Measurements from ENCODE around the gene ACOX1. TPM values are rescaled to one million over a fixed set of nuclear protein-coding genes. Genes with fewer than 3 reads are reported as not detected.

ACOX1 gene
- total RNA-seq, 4 donors from 2014 or later, result 37.0 to 254 (median 212) TPM

- intact Hi-C loops (cut with DNase I; ENCODE audit: low total_unique reads), result no loop called here
- DNase-seq, result no peak
- peak overlapping the region in 1 of 4 donors; percentile 98 for H3K27ac ChIP-seq
- 89 to 91% methylated on average over 10 to 18 of the region's 18 CpGs for WGBS, 2 donors (ENCODE audit: low coverage in 1 of 2)
- no peaks in the 10 kb centered on the region for H3K36me3 ChIP-seq
- peaks cover 21 to 26% (median 24%) of the 10 kb centered on the region in 4 donors for H3K4me1 ChIP-seq
- TF ChIP-seq POLR2AphosphoS5 (IDR thresholded peaks at IDR 0.05), result no peak
- TF ChIP-seq CTCF (IDR thresholded peaks at IDR 0.05), result no peak
- no peak for TF ChIP-seq EP300 (IDR thresholded peaks at IDR 0.05; ENCODE audit: low read depth)
- no peak for TF ChIP-seq POLR2A (IDR thresholded peaks at IDR 0.05)
- no peak overlapping the region for H3K4me3 ChIP-seq
- H3K9me3 ChIP-seq, result no peaks in the 10 kb centered on the region
- H3K27me3 ChIP-seq, result no peaks in the 10 kb centered on the region
- in situ Hi-C loops (cut with MboI; ENCODE audit: low pct_ligation_motif_present in 1 of 4, low pct_unique_long_range_greater_than_20kb in 1 of 4, low sequenced_read_pairs in 3 of 4), result loop anchor here in 1 of 4 donors (25.0 kb wide), 1 partner anchor 131 kb away; the partner anchor contains the start of gene GALK1
Observed at GRCh38 chr17:75893305-75894048, 85.5 kb downstream of the ACOX1 start.

GRCh38 chr17:75892556-75893224, 86.3 kb downstream of the ACOX1 start:
- peaks cover 20 to 26% (median 24%) of the 10 kb centered on the region in 4 donors for H3K4me1 ChIP-seq
- H3K27me3 ChIP-seq, result no peaks in the 10 kb centered on the region
- no peaks in the 10 kb centered on the region for H3K9me3 ChIP-seq
- no peak for DNase-seq
- no peak overlapping the region for H3K27ac ChIP-seq
- no peak overlapping the region for H3K4me3 ChIP-seq
- no peaks in the 10 kb centered on the region for H3K36me3 ChIP-seq
- WGBS, 2 donors (ENCODE audit: low coverage in 1 of 2), result 86 to 100% methylated on average over 2 to 15 of the region's 16 CpGs
- TF ChIP-seq POLR2AphosphoS5 (IDR thresholded peaks at IDR 0.05), result no peak
- in situ Hi-C loops (cut with MboI; ENCODE audit: low pct_ligation_motif_present in 1 of 4, low pct_unique_long_range_greater_than_20kb in 1 of 4, low sequenced_read_pairs in 3 of 4) (loop anchor here in 1 of 4 donors (25.0 kb wide), 1 partner anchor 130 kb away; the partner anchor contains the start of gene GALK1), intact Hi-C loops (cut with DNase I; ENCODE audit: low total_unique reads) (no loop called here)

- DNase-seq, result no peak
- TF ChIP-seq POLR2A (IDR thresholded peaks at IDR 0.05), result no peak
- TF ChIP-seq CTCF (IDR thresholded peaks at IDR 0.05), result no peak
- TF ChIP-seq POLR2AphosphoS5 (IDR thresholded peaks at IDR 0.05), result no peak
- no peak for TF ChIP-seq EP300 (IDR thresholded peaks at IDR 0.05; ENCODE audit: low read depth)
- Histone ChIP-seq H3K9me3 (no peaks in the 10 kb centered on the region), H3K27me3 (no peaks in the 10 kb centered on the region), H3K4me1 (peaks cover 14 to 20% (median 18%) of the 10 kb centered on the region in 4 donors), H3K4me3 (no peak overlapping the region), H3K36me3 (no peaks in the 10 kb centered on the region), H3K27ac (no peak overlapping the region)
- in situ Hi-C loops (cut with MboI; ENCODE audit: low pct_ligation_motif_present in 1 of 4, low pct_unique_long_range_greater_than_20kb in 1 of 4, low sequenced_read_pairs in 3 of 4) (loop anchor here in 1 of 4 donors (25.0 kb wide), 1 partner anchor 130 kb away; the partner anchor contains the start of gene GALK1), intact Hi-C loops (cut with DNase I; ENCODE audit: low total_unique reads) (no loop called here)
- 83% methylated on average over 31 of the region's 32 CpGs; no CpG with 5 or more reads in 1 of the 2 donors for WGBS, 2 donors (ENCODE audit: low coverage in 1 of 2)
Observed at GRCh38 chr17:75891605-75892555, 87.1 kb downstream of the ACOX1 start.

Other genes with a start within 250 kb of the ACOX1 start
- 100 to 1,000 TPM in 1 of 4 donors, 10 to 100 TPM in 1, 1 to 10 TPM in 2; 9.3 to 116 (median 30.9) TPM for gene GALK1, start 214.0 kb downstream of the ACOX1 start, total RNA-seq
- gene UNK, start 194.4 kb downstream of the ACOX1 start, total RNA-seq, result 10 to 100 TPM; 24.0 to 99.1 (median 63.1) TPM
- 10 to 100 TPM in 3 of 4 donors, 1 to 10 TPM in 1; 3.0 to 48.3 (median 16.2) TPM for gene UNC13D, start 134.8 kb downstream of the ACOX1 start, total RNA-seq
- 10 to 100 TPM; 27.7 to 75.1 (median 56.8) TPM for gene WBP2, start 123.8 kb downstream of the ACOX1 start, total RNA-seq
- gene TRIM47, start 100.6 kb downstream of the ACOX1 start, total RNA-seq, result 100 to 1,000 TPM in 1 of 4 donors, 10 to 100 TPM in 3; 38.6 to 118 (median 41.0) TPM
- gene TRIM65, start 82.2 kb downstream of the ACOX1 start, total RNA-seq, result 10 to 100 TPM; 16.8 to 21.7 (median 20.5) TPM
- 100 to 1,000 TPM in 1 of 4 donors, 10 to 100 TPM in 3; 40.6 to 117 (median 48.5) TPM for gene MRPL38, start 74.3 kb downstream of the ACOX1 start, total RNA-seq
- gene FBF1, start 38.1 kb downstream of the ACOX1 start, total RNA-seq, result 10 to 100 TPM in 2 of 4 donors, 1 to 10 TPM in 2; 2.9 to 29.9 (median 7.9) TPM
- 100 to 1,000 TPM in 1 of 4 donors, 10 to 100 TPM in 3; 18.7 to 137 (median 20.7) TPM for gene TEN1, start 74 bp upstream of the ACOX1 start, total RNA-seq
- gene CDK3, start 21.7 kb upstream of the ACOX1 start, total RNA-seq, result 10 to 100 TPM in 2 of 4 donors, 1 to 10 TPM in 1, not detected in 1; 5.4 to 24.6 (median 16.9) TPM
- gene EVPL, start 48.1 kb upstream of the ACOX1 start, total RNA-seq, result 10 to 100 TPM; 17.1 to 23.7 (median 20.6) TPM
- gene SRP68, start 93.4 kb upstream of the ACOX1 start, total RNA-seq, result 10 to 100 TPM; 11.6 to 44.8 (median 30.4) TPM
- 1 to 10 TPM in 3 of 4 donors, not detected in 1; 1.9 to 10.0 (median 3.2) TPM for gene GALR2, start 95.6 kb upstream of the ACOX1 start, total RNA-seq
- under 1 TPM in 1 of 4 donors, not detected in 3; 0.40 TPM for gene ZACN, start 100.0 kb upstream of the ACOX1 start, total RNA-seq
- 100 to 1,000 TPM in 2 of 4 donors, 10 to 100 TPM in 2; 88.0 to 143 (median 105) TPM for gene EXOC7, start 124.6 kb upstream of the ACOX1 start, total RNA-seq
- 1 to 10 TPM in 2 of 4 donors, under 1 TPM in 1, not detected in 1; 0.82 to 7.4 (median 1.9) TPM for gene FOXJ1, start 162.1 kb upstream of the ACOX1 start, total RNA-seq

Measured in transverse colon (tissue), 4 donors.